Activated CD4-positive, alpha-beta T cell treated with anti-CD3 and anti-CD28 coated beads for 48 hours (primary cell): ENCODE data around the gene SEMA3E.
"Not testable (repeated sequence)": the region's sequence is repeated elsewhere in the genome, so short reads cannot be mapped to it uniquely, and the experiment has no call there.

ENCODE experiments used
- DNase-seq: peaks from one replicate; pipeline ENCODE4 v3.0.0-alpha.2; 2020

SEMA3E gene

DNA sequence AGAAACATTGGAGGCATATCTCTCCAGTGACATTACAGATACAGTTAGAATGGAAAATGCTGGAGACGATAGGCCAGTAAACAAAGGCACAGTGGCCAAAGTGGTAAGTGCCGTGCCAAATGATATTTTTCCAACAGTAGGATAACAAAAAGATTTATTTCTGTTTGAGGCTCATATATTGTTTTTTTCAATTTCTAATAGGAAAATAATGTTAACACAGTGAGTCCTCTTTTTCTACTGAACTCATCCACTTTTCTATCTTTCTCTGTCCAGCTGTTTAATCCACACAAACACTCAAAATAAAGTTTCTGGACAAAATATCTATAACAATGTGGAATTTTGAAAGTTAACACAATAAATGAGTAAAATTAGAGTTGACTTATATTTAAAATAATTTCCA is 201.3 kb downstream of the SEMA3E start:
- no peak for DNase-seq

DNA sequence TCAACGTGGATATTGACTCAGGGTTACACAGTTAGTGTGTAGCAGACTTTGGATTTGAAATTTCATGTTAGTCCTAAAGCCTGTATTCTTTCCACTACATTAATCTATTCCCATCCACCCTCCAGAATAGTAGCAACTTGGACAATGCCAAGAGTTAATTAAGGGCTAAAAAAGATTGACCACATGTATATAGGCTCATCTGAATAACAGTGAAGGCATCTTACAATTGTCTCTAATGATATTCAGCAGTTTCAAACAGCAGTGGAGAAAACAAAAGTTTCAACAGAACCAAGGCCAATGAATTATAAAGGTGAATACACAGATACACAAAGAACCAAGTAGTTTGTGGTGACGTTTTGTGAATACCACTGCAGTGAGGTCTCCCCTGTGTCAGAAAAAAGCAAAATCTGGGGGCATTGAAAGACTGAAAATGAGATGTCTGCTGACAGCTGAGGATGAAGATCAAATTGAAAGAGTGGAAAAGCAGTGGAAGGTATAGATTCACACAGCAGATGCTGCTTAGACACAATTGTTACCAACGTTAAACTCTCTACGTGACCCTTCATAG is 202.8 kb downstream of the SEMA3E start:
- no peak for DNase-seq

DNA sequence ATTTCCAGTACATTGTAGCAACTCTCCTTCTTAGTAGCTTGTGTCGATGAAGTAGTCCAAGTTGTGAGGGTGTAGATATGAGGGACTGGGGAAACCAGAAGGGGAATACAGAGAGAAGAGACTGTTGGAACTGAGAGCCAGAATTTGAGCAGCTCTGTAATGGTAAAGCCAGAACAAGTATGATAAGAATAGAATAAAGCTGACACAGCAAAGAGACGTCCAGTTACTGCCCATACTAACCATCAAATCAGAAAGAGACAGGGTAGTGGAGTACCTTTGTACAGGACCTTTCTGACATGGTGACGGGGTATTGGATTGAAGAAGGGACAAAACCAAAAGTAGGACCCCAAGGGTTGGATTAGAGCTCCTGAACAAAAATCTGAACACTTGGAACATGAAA is 206.0 kb downstream of the SEMA3E start:
- no peak for DNase-seq

DNA sequence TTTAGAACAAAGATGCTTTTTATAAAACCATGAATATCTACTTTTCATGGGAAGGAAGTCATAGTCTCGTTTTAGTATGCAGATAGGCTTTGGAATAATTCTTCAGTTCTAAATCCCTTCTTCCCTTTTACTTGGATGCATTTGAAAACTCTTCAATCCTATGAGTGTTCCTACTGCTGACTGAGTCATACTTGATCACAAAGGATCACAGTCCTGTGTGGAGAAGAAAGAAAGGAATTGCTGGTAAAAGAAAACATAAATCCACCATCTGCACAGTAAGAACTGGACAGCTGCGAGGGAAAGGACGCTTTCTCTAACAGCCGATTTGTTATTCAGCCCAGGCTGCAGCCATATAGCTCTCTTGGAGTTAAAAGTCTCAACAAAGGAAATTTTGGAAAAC is 209.9 kb downstream of the SEMA3E start:
- no peak for DNase-seq

DNA sequence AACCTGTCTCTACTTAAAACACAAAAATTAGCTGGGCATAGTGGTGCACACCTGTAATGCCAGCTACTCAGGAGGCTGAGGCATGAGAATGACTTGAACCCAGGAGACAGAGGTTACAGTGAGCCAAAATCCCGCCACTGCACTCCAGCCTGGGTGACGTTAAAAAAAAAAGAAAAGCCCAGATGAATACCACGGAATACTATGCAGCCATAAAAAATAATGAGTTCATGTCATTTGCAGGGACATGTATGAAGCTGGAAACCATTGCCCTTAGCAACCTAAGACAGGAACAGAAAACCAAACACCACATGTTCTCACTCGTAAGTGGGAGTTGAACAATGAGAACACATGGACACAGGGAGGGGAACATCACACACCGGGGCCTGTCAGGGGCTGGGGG is 218.7 kb downstream of the SEMA3E start:
- not testable (repeated sequence) for DNase-seq

DNA sequence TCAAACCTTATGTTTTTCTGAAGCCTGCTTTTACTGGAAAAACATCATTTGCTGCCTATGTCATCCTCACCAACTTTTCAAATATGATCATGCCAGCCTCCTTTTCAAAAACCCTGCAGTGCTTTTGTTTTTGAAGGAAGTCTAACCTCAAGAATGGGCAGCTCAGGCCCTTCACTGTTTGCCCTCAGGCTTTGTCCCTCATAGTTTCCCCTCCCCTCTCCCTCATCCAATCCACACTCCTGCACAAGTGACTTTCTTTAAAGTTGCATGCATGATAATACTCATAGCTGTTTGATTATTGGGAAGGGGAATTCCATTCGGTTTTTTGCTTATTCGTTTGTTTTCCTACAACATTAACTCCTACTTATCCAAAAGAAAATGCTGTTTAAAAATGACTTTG is 219.4 kb downstream of the SEMA3E start:
- no peak for DNase-seq

DNA sequence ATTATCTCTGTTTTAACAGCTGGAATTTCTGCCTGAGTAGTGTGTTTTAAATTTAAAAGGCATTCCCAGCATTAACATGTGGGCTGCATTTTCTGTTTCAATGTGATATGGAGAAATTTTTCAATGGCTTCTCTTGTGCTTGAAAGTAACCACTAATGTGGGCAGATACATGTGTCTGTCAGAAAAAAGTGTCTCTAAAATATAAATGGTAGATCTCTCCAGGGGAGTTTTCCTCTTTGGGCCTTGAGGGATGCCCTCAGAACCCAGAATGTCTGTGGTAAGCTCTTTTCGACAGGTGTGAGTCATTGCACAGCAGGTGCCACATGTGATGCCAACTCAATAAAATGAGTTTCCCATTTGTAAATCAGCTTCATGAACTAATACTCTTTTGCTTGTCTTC is 221.1 kb downstream of the SEMA3E start:
- DNase-seq, result no peak

DNA sequence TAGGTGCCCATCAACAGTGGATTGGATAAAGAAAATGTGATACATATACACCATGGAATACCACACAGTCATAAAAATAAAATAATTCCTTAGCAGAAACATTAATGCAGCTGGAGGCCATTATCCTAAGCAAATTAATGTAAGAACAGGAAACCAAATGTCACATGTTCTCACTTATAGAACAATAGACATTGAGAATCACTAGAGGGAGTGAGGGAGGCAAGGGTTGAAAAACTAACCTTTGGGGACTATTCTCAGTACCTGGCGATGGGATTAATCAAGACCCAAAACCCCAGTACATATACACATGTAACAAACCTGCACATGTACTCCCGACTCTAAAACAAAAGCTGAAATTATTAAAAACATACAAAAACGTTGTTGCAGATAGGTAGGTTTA is 222.6 kb downstream of the SEMA3E start:
- DNase-seq, result no peak

DNA sequence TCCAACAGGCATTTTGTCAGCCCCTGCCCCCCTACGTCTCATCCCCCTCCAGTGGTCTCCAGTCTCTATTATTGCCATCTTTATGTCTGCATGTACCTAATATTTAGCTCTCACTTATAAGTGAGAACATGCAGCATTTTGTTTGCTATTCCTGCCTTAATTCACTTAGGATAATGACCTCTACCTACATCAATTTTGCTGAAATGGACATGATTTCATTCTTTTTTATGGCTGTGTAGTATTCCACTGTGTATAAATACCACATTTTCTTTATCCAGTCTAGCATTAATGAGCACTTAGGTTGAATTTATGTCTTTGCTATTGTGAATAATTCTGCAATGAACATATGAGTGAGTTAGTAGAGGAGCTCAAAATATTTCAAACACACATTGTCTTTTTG is 229.9 kb downstream of the SEMA3E start:
- no peak for DNase-seq

DNA sequence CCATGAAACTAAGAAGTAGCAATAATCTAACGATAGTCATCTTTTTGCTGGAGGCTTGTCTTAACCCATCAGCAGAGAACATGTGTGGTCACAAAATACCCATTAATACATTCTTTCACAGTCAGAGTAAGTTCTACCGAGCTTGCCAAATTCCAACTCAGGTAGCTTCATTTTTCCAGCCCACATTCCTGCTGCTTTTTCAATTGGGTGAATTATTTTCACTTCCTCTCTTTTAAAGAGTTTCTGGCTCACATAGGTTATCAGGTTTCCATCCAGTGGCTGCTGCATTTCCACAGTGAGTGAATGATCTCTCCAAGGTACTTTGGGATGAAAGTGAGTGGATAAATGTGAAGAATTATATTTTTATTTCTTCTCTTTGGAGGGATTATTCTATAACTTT is 233.1 kb downstream of the SEMA3E start:
- DNase-seq, result no peak

DNA sequence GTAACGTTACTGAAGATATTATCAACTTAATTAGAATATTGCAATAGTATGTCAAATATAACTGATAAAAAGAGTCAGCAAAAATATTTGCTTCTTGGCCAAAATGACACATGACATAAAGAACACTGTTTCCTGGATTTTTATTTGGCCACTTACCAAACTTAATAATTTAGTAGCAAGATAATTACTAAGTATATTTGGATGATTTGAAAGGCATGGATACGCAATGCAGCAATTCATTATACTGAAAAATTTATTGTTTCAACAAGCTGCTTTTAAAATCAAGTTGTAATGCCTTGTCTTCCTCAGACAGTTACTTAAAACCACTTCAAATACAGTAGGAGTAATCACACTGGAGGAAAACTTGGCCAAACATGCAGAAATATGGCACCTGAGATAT is 234.0 kb downstream of the SEMA3E start:
- no peak for DNase-seq

DNA sequence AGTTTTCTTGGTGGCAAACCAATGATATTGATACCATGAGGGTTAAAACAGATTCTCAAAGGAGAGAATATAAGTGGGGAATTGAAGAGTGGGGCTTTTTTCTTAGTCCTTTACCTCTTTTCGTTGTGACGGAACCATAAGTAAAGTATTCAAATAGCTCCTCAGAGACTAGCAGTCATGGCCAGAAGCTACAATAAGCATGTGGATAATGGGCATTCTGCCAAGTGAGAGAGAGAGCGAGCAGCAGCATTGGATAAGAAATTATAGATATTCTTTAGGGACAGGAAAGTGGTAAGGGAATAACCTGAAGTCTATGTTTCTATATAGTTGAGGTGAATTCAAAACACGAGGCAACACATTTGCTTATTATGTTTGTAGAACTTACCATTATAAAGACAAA is 235.1 kb downstream of the SEMA3E start:
- no peak for DNase-seq

DNA sequence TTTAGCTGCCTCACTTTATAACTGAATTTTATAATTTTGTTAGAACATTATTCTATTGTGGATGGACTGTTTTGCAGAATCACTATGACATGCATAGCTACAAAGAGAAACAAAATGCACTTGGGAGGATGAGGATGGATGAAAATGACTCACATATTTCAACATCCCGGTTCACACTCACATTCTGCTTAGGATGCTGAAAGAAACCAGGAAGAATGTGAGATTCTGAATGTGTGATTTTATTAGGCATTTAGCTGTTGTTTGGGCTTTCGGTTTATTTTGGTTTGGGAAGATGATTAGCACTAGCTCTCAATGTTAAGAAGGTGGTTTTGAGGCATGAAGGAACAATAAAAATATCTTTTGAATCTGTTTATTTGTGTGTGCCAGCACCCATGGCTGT is 235.5 kb downstream of the SEMA3E start:
- no peak for DNase-seq

DNA sequence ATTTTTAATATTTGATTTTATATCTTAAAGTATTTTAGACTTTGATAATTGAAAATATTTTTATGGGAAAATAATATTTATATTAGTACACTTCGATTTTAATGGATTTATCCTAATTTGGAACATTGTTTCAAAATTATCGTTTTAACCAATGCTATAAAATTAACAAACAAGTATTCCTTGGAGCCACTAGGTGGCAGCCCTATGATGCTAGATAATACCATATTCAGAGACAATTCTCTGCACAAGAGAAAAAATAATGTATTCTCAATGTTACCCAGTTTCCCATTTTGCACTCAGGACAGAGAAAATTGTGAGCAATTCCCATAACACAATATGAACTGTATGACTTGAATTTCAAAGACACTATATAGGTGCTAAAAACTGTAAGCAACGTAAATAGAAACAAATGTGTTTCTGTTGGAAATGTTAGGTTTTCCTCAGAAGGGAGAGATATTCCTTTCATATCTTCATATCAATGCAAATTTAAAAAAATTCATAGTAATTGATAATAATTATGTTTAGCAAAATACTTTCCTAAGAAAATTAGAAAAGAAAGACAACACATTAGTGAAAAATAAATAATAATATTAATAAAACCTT is 237.8 kb downstream of the SEMA3E start:
- peak; percentile 6 for DNase-seq

DNA sequence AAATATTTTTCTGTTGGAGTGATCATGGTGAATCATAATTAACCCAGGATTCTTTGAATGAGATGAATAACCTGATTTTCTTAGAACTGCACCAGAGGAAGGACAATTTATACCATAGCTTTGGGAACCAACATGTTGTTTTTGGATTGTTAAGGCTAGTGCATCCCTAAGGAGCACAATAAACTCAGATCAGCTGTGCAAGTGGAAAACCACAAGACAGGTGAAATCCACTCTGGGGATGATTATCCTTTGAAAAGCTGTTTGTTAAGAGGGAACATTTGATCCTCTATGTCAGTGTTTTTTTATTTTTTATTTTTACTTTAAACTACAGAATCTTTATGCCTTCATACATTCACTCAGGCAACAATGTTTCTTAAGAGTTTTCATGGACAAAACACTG is 254.2 kb downstream of the SEMA3E start:
- no peak for DNase-seq

DNA sequence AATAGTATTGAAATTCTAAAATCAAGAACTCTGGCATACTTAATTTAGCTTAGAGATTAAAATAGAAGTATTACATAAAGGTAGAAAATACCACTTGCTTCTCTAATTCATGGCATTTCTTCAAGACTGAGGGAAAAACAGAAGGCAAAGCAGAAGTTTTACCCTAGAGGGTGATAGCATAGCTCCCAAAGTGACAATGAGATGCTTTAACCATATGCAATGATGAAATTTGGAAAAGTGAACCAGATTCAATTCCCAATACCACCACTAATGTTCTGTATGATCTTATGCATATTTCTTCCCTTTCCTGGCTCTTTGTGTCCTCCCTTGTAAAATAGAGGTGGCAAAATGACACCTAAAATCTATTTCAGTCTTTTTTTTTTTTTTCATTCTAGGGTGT is 260.5 kb downstream of the SEMA3E start:
- DNase-seq, result no peak

DNA sequence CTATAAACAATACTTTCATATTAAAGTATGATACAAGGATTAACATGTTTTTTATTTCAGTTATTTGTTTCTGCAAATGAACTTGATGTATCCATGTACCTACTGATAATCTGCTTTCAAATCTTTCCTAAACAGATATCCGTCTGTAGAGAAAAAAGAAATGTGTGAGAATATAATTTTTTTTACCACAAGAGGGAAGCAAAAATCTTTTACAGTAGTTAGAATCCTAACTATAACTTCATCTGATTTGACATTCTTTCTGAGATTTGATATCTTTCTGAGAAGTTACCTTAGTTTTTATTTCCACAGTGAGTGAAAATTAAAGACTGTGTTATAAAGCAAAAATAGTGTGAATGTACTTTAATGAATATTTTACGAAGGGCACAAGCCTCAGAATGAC is 282.3 kb downstream of the SEMA3E start:
- DNase-seq, result no peak

DNA sequence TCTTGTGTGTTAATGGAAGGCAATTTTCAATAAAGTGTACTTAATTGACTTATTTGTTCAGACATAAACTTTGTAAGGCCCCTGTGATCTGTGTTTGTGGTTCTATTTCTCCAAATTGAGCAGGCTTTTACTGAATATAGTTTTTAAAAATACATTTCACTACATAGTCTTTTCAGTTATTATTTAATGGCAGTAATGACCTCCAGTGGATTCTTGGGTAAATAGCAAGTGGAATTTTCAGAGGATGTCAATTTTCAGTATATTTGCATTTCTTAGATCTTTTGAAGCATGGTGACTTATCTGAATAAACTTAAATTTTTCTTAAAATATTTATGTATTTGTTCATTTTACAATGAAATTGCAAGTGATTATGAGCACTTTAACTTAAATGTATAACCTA is 283.2 kb downstream of the SEMA3E start:
- DNase-seq, result no peak

DNA sequence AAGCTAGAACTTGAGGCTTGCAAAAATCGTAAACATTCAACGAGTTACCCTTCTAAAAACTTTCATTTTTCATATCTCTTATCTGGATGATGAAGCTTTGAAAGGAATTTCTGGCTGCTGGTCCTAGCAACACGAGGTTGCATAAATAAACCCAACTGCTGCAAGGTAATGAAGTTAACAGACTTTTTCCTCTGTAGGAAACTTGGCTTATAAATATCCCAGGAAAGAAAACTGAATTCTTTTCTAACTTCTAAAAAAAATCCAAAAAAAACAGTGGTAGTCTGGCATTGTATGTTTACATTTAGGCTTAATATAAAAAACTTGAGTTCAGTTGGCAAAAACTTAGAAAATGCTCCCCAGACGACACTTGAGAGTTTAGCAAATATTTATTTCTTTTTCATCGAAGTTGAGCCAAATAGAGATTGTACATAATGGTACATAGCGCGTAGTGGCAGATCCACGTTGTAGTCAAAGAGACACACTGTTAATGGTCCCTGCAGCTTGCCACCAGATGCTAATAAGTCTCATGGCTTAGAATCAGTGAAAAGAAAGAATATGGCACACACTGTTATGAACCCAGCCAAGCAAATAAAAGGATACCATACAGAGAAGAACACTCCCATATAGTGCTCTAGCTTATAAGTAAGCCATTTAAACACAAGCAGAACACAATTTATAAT is 285.9 kb downstream of the SEMA3E start:
- DNase-seq, result no peak

DNA sequence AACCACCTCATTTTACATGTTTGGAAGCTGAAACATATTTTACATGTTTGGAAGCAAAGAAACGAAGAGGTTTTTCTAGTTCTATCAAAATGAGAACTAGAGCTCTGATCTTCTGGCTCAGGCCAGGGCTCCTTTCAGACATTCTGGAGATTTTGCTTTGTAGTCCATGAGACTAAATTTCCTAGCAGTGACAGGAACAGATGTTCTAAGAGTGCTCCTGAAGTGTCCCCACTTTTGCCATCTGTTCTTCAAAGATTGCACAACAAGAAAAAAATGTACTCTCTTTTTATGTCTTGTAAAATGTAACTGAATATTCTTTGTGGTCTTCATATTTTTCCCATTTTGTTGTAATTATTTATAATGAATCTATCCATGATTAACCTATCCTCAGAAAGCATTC is 289.8 kb downstream of the SEMA3E start:
- DNase-seq, result no peak

DNA sequence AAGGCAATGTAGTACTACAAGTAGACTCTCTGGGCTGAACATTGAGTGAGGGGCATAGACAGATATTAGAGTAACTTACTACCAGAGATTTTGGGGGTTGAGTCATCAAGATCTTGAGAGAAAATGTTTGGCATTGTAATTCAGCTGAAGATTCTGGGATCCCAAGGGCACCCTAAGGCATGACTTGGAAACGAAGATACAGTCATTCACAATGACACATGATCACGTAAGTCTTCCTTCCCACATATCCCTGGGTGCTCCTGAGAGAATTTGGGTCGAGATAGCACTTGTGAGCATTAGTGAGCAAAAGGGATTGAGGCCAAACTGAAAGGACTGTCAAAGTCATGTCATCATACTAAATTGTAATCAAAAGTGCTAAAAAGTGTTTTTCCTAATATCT is 293.8 kb downstream of the SEMA3E start:
- no peak for DNase-seq

DNA sequence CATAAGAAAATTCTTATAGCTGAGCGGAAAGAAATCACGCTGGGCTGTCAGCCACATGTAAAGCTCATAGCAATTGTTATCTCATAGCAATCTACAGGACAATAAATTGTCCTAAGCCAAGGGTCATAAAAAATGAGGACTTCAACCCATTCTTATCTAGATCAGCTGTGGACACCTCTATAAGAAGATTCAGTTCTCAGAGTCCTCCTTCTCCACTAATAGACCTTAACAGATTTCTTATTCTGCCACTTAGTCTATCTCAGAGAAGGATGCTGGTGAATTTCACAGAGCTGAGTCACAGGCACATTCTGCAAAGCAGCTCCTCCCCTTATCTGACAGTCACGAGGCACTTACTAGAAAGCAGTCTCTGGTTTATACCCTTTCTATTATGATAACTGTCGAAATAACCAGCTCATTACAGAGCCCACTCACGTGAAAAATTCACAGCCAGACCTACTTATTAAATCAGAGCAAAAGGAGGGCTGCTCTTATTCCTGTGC is 300.9 kb downstream of the SEMA3E start:
- no peak for DNase-seq

DNA sequence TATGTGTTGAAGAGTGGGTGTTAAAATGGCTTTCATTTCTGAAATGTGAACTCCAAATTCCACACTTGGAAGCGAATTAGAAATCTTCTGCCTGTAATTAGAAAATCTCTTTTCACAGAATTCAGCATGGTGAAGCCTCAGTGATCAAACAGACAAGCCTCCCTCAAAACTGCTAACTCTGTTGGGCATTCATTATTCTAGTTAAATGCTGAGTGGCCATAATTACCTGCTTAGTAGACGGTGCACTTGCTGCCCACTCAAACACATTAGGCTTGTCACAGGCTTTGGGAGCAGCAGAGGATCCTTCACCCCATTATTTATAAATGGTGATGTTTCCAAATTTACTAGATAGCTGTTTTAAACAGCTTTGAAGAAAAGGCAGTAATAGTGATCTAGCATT is 309.0 kb downstream of the SEMA3E start:
- no peak for DNase-seq

DNA sequence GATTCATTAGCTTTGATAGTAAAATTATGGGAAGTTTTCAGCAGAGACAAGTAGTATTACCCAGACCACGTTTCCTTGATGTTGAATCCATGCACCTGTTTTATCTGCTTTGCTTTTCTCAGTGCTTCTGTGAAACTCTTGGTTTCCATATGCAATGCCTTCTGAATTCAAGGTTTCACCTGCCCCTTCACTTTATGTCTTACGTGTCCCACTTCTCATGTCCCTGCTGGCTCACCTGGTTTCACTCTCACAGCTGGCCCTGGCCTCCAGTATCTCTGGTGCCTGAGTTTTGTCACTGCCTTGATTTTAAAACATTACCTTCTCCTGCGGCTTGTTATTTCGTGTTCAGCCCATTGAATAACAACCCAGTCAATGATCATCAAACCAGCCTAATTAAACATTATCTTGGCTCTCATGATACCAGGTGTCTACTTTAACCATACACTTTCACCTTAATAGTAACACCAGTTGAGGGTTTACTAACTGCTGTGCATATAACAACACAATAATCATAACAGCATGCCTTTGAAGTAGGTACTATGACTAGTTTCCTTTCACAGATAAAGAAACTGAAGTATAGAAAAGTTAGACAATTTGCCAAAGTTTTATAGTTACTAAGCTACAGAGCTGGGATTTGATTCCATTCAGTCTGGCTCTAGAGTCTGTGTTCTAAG is 310.5 kb downstream of the SEMA3E start:
- DNase-seq, result no peak
